ENCODE data around the gene MAN1A1. TPM values are rescaled to one million over a fixed set of nuclear protein-coding genes. Genes with fewer than 3 reads are reported as not detected.

Gene MAN1A1
- polyA plus RNA-seq, 2 of the 4 experiments (the other 2 are of a cell fraction) = 0.05 TPM; not detected in 1

GRCh38 chr6:119256978-119257462, 92.5 kb downstream of the MAN1A1 start:
- no peak for FAIRE-seq
- no peak for TF ChIP-seq CBX8 (IDR thresholded peaks at IDR 0.05)
- no peak for TF ChIP-seq ESRRA (IDR thresholded peaks at IDR 0.05; ENCODE audit: borderline replicate concordance, low read length)

GRCh38 chr6:119256392-119256791, 93.2 kb downstream of the MAN1A1 start:
- H3K9me3 ChIP-seq = no peaks in the 10 kb centered on the region
- CTCF ChIA-PET = no interaction called here
- TF ChIP-seq GATA3 (IDR thresholded peaks at IDR 0.05; ENCODE audit: borderline replicate concordance) (no peak), USF2 (IDR thresholded peaks at IDR 0.05) (no peak), RFX5 (IDR thresholded peaks at IDR 0.05) (no peak), HOXB5 (CRISPR knock-in tag; IDR thresholded peaks at IDR 0.05) (no peak), KDM5A (IDR thresholded peaks at IDR 0.05) (no peak), REST (IDR thresholded peaks at IDR 0.05) (no peak), FOXS1 (CRISPR knock-in tag; IDR thresholded peaks at IDR 0.05) (no peak), ESRRA (IDR thresholded peaks at IDR 0.05; ENCODE audit: borderline replicate concordance, low read length) (no peak), HOXB13 (CRISPR knock-in tag; IDR thresholded peaks at IDR 0.05; ENCODE audit: low read depth) (no peak), CHD4 (IDR thresholded peaks at IDR 0.05; ENCODE audit: borderline replicate concordance) (no peak), POLR2AphosphoS2 (conservative IDR thresholded peaks at IDR 0.05; ENCODE audit: low read length) (no peak)
- H3K27ac ChIP-seq = no peak overlapping the region
- H3K4me1 ChIP-seq = no peaks in the 10 kb centered on the region
- H3K4me3 ChIP-seq = no peak overlapping the region
- FAIRE-seq (no peak), DNase-seq (ENCODE audit: low read depth in 1 of 2, low spot score in 1 of 2) (no peak), ATAC-seq (no peak)
- no peak overlapping the region for H3K4me2 ChIP-seq
- POLR2A ChIA-PET = no interaction called here
- 18% methylated on average over 5 of the region's 5 CpGs for WGBS (ENCODE audit: missing lambda C conversion rate)

More at GRCh38 chr6:119256978-119257462, 92.5 kb downstream of the MAN1A1 start:
- no peaks in the 10 kb centered on the region; the same call in 2 of the 3 replicates for H3K4me1 ChIP-seq
- no peak overlapping the region for H3K4me2 ChIP-seq
- no peak overlapping the region for H3K27ac ChIP-seq
- no peak for DNase-seq (ENCODE audit: low read depth in 1 of 2, low spot score in 1 of 2)
- WGBS (ENCODE audit: missing lambda C conversion rate) = 36% methylated on average over 2 of the region's 2 CpGs
- H3K4me3 ChIP-seq = no peak overlapping the region
- POLR2A ChIA-PET = no interaction called here
- CTCF ChIA-PET = no interaction called here
- no peak for ATAC-seq
- no peaks in the 10 kb centered on the region for H3K9me3 ChIP-seq

- Histone ChIP-seq H3K9me3 (no peaks in the 10 kb centered on the region), H3K4me3 (no peak overlapping the region), H3K27ac (no peak overlapping the region), H3K4me2 (no peak overlapping the region), H3K4me1 (no peaks in the 10 kb centered on the region)
- TF ChIP-seq FOXS1 (CRISPR knock-in tag; IDR thresholded peaks at IDR 0.05) = no peak
- TF ChIP-seq FOSL2 (IDR thresholded peaks at IDR 0.05) = no peak
- no peak for TF ChIP-seq FOSL2 (CRISPR knock-in tag; IDR thresholded peaks at IDR 0.05)
- WGBS (ENCODE audit: missing lambda C conversion rate) = 51% methylated on average over 3 of the region's 3 CpGs
- POLR2A ChIA-PET = no interaction called here
- CTCF ChIA-PET = no interaction called here
- no peak for FAIRE-seq
- DNase-seq (ENCODE audit: low read depth in 1 of 2, low spot score in 1 of 2) = no peak
- ATAC-seq = no peak
Measured at GRCh38 chr6:119255492-119255891, 94.1 kb downstream of the MAN1A1 start.

GRCh38 chr6:119250036-119250435, 99.5 kb downstream of the MAN1A1 start:
- DNase-seq (ENCODE audit: low read depth in 1 of 2, low spot score in 1 of 2) (no peak), ATAC-seq (no peak), FAIRE-seq (no peak)
- ChIA-PET CTCF (interaction anchor here (0.5 kb wide), 1 partner anchor 41 kb away, joined by 4 read pairs; no protein-coding TSS in a partner anchor), POLR2A (no interaction called here)
- H3K9me3 ChIP-seq = no peaks in the 10 kb centered on the region
- WGBS (ENCODE audit: missing lambda C conversion rate) = 2% methylated on average over 2 of the region's 2 CpGs
- no peaks in the 10 kb centered on the region for H3K4me1 ChIP-seq
- no peak overlapping the region for H3K4me3 ChIP-seq
- TF ChIP-seq SMC3 (IDR thresholded peaks at IDR 0.05) (no peak), HOXB5 (CRISPR knock-in tag; IDR thresholded peaks at IDR 0.05) (no peak), EHMT2 (IDR thresholded peaks at IDR 0.05; ENCODE audit: low read depth) (no peak), TFCP2L1 (CRISPR knock-in tag; IDR thresholded peaks at IDR 0.05) (no peak), USF2 (IDR thresholded peaks at IDR 0.05) (no peak), JUN (IDR thresholded peaks at IDR 0.05) (no peak), TP53 (CRISPR knock-in tag; IDR thresholded peaks at IDR 0.05) (no peak), NPAS2 (CRISPR knock-in tag; IDR thresholded peaks at IDR 0.05; ENCODE audit: borderline replicate concordance) (no peak), NR3C1 (IDR thresholded peaks at IDR 0.05) (no peak), NFE2L2 (conservative IDR thresholded peaks at IDR 0.05; ENCODE audit: low read length) (no peak), POLR2AphosphoS2 (conservative IDR thresholded peaks at IDR 0.05; ENCODE audit: low read length) (no peak), RFX5 (IDR thresholded peaks at IDR 0.05) (no peak), HMGXB4 (CRISPR knock-in tag; IDR thresholded peaks at IDR 0.05; ENCODE audit: borderline replicate concordance) (no peak), ESRRA (IDR thresholded peaks at IDR 0.05; ENCODE audit: borderline replicate concordance, low read length) (no peak), MAZ (IDR thresholded peaks at IDR 0.05; ENCODE audit: borderline replicate concordance, low read depth, low read length) (no peak)
- H3K4me2 ChIP-seq = no peak overlapping the region
- no peak overlapping the region for H3K27ac ChIP-seq
